A673 (cell line): ENCODE data around the gene MYO5A. TPM values are rescaled to one million over a fixed set of nuclear protein-coding genes. Genes with fewer than 3 reads are reported as not detected.

Source experiments
- BruUV-seq: library from RNA; stranded (reverse); fragments of 400-500 nt; replicated peaks from 2 replicates; lab custom pipeline; 2021; lab: Mats Ljungman, UMichigan
- CTCF ChIA-PET: fragments of 300-600 bp; sonication (Branson Sonifier 250); formaldehyde crosslinking; loops from one replicate; lab custom pipeline; 2022; ENCODE audit warnings: antibody characterized with exemption; lab: Charles Lee
- POLR2A ChIA-PET: fragments of 300-600 bp; sonication (Branson Sonifier 250); formaldehyde crosslinking; loops from one replicate; lab custom pipeline; 2022; ENCODE audit warnings: antibody characterized with exemption; ENCODE audit not compliant: low non-redundant PET; lab: Charles Lee
- DNase-seq: peaks from one replicate; pipeline ENCODE4 v3.0.0-alpha.2; 2015; ENCODE audit warnings: low spot score
- H3K27ac ChIP-seq: fragments of 200-600 bp; sonication (generic); 2 replicates; pipeline ENCODE4 v1.5.1; 2016; ENCODE audit warnings: mixed run types, low read depth, mild to moderate bottlenecking, mixed read lengths, antibody characterized with exemption, low read length; ENCODE audit not compliant: poor library complexity, severe bottlenecking
- H3K27me3 ChIP-seq: fragments of 200-600 bp; sonication (generic); replicated peaks from 2 replicates; pipeline ENCODE4 v1.6.1; 2017; ENCODE audit warnings: mixed run types, low read depth, mild to moderate bottlenecking, mixed read lengths, antibody characterized with exemption, low read length; ENCODE audit not compliant: insufficient read depth, poor library complexity
- H3K36me3 ChIP-seq: fragments of 200-600 bp; sonication (generic); 2 replicates; pipeline ENCODE4 v1.6.1; 2016; ENCODE audit warnings: mixed run types, mild to moderate bottlenecking, mixed read lengths, antibody characterized with exemption, low read length; ENCODE audit not compliant: insufficient read depth, poor library complexity, severe bottlenecking
- H3K4me1 ChIP-seq: fragments of 200-600 bp; sonication (generic); 2 replicates; pipeline ENCODE4 v1.6.1; 2017; ENCODE audit warnings: mixed run types, mild to moderate bottlenecking, mixed read lengths, antibody characterized with exemption, low read length; ENCODE audit not compliant: insufficient read depth, poor library complexity, severe bottlenecking
- H3K4me3 ChIP-seq: fragments of 200-600 bp; sonication (generic); 2 replicates; pipeline ENCODE4 v1.5.1; 2016; ENCODE audit warnings: low read depth, mixed run types, mild to moderate bottlenecking, mixed read lengths, low read length; ENCODE audit not compliant: poor library complexity, severe bottlenecking
- H3K9me3 ChIP-seq: fragments of 200-600 bp; sonication (generic); 2 replicates; pipeline ENCODE4 v1.6.1; 2016; ENCODE audit warnings: mixed run types, low read depth, mild to moderate bottlenecking, mixed read lengths, antibody characterized with exemption, low read length; ENCODE audit not compliant: poor library complexity, severe bottlenecking
- CTCF ChIP-seq: fragments of 300-800, 200-600 bp; sonication (generic); conservative IDR thresholded peaks from 2 replicates; pipeline ENCODE4 v1.5.1; 2017; ENCODE audit warnings: low read depth, mild to moderate bottlenecking, antibody characterized with exemption, low read length, moderate library complexity, mixed read lengths
- EZH2 ChIP-seq: fragments of 200-600 bp; sonication (generic); IDR thresholded peaks from 2 replicates; pipeline ENCODE4 v1.6.1; 2017; ENCODE audit warnings: borderline replicate concordance, low read depth, mild to moderate bottlenecking, mixed read lengths, antibody characterized with exemption, low read length; ENCODE audit not compliant: poor library complexity, severe bottlenecking
- intact Hi-C: fragments of 100-400 bp; cut with micrococcal nuclease; formaldehyde crosslinking; loops from one replicate; pipeline ENCODE4 v1.10.0; 2022; ENCODE audit not compliant: unreplicated experiment
- total RNA-seq: library from RNA; stranded (reverse); gene quantifications from 2 replicates; pipeline ENCODE4 v1.2.3, GENCODE V29; 2021

The MYO5A gene
- total RNA-seq, 1 experiment from 2014 or later, result 16.8 TPM

GRCh38 chr15:52349052-52349700 is 179.5 kb downstream of the MYO5A start:
- CTCF ChIA-PET, result no interaction called here
- H3K36me3 ChIP-seq, result no peaks in the 10 kb centered on the region
- H3K4me1 ChIP-seq, result no peaks in the 10 kb centered on the region
- no peak overlapping the region for H3K4me3 ChIP-seq
- no peak overlapping the region for H3K27ac ChIP-seq
- no peaks in the 10 kb centered on the region for H3K27me3 ChIP-seq
- H3K9me3 ChIP-seq, result no peaks in the 10 kb centered on the region
- POLR2A ChIA-PET, result no interaction called here
- no peak for TF ChIP-seq EZH2
- no peak for TF ChIP-seq CTCF
- no TSS peak for BruUV-seq
- no peak for DNase-seq
- intact Hi-C loops, result no loop called here

GRCh38 chr15:52348056-52348745 is 180.5 kb downstream of the MYO5A start:
- H3K36me3 ChIP-seq, result no peaks in the 10 kb centered on the region
- CTCF ChIA-PET, result no interaction called here
- no TSS peak for BruUV-seq

GRCh38 chr15:52344592-52344991 is 184.1 kb downstream of the MYO5A start:
- Histone ChIP-seq H3K36me3 (no peaks in the 10 kb centered on the region), H3K4me1 (no peaks in the 10 kb centered on the region), H3K9me3 (no peaks in the 10 kb centered on the region), H3K4me3 (no peak overlapping the region), H3K27ac (no peak overlapping the region), H3K27me3 (no peaks in the 10 kb centered on the region)
- BruUV-seq, result no TSS peak
- ChIA-PET CTCF (no interaction called here), POLR2A (no interaction called here)
- DNase-seq, result no peak
- TF ChIP-seq EZH2 (no peak), CTCF (no peak)
- intact Hi-C loops, result no loop called here

More at GRCh38 chr15:52348056-52348745, 180.5 kb downstream of the MYO5A start:
- intact Hi-C loops, result no loop called here
- H3K27ac ChIP-seq, result no peak overlapping the region
- no peaks in the 10 kb centered on the region for H3K27me3 ChIP-seq
- POLR2A ChIA-PET, result no interaction called here
- no peak overlapping the region for H3K4me3 ChIP-seq
- DNase-seq, result no peak
- H3K4me1 ChIP-seq, result no peaks in the 10 kb centered on the region
- no peak for TF ChIP-seq CTCF
- TF ChIP-seq EZH2, result no peak
- no peaks in the 10 kb centered on the region for H3K9me3 ChIP-seq
